HepG2 (cell line): Measurements from ENCODE around the gene PRKAB1. TPM values are rescaled to one million over a fixed set of nuclear protein-coding genes. Genes with fewer than 3 reads are reported as not detected.
A peak's percentile ranks its signal among the peaks of the same experiment; 100 is the strongest.

Experiments used
- FOXP1 ChIP-seq, 2 experiments: fragments of 450-650 bp in 1 of 2; IDR thresholded peaks; 2 replicates each; pipeline ENCODE4 v1.6.1; 2017 to 2018; ENCODE audit warnings: antibody characterized with exemption in 1 of 2
- PPARG ChIP-seq: conservative IDR thresholded peaks from 2 replicates; pipeline ENCODE4 v1.6.1; 2016; ENCODE audit warnings: missing biosample characterization, missing genetic modification reagents
- SAFB2 ChIP-seq: sonication (generic); formaldehyde crosslinking; IDR thresholded peaks from 2 replicates; pipeline ENCODE4 v1.5.1; 2020; ENCODE audit warnings: missing genetic modification reagents, low read depth, mild to moderate bottlenecking, borderline replicate concordance
- THYN1 ChIP-seq: sonication (generic); formaldehyde crosslinking; IDR thresholded peaks from 2 replicates; pipeline ENCODE4 v1.8.1; 2023; ENCODE audit warnings: low read depth, mild to moderate bottlenecking, moderate library complexity, missing genetic modification reagents, borderline replicate concordance
- ZFAT ChIP-seq: sonication (generic); formaldehyde crosslinking; conservative IDR thresholded peaks from 2 replicates; pipeline ENCODE4 v1.8.1; 2023; ENCODE audit warnings: missing genetic modification reagents, inconsistent platforms
- ZNF530 ChIP-seq: sonication (generic); formaldehyde crosslinking; IDR thresholded peaks from 2 replicates; pipeline ENCODE4 v1.5.0; 2020; ENCODE audit warnings: low read depth, mild to moderate bottlenecking, missing genetic modification reagents
- ZNF546 ChIP-seq: sonication (generic); formaldehyde crosslinking; conservative IDR thresholded peaks from 2 replicates; pipeline ENCODE4 v1.8.1; 2023; ENCODE audit warnings: mild to moderate bottlenecking, missing genetic modification reagents
- ZNF609 ChIP-seq: sonication (generic); formaldehyde crosslinking; IDR thresholded peaks from 2 replicates; pipeline ENCODE4 v1.4.0; 2020; ENCODE audit warnings: mild to moderate bottlenecking, missing genetic modification reagents, borderline replicate concordance
- polyA plus RNA-seq, 8 experiments: library from polyadenylated mRNA; depleted of rRNA in 3 of 8; stranded (reverse) in 7 of 8; unstranded in 1 of 8; fragments of >200 nt; fragmentation: Illumina TruSeq in 4 of 8; extraction: Trizol in 4 of 8; gene quantifications; 2 replicates each; pipeline versions ENCODE4 v1.2.1 to v1.2.3, GENCODE V29; 2011 to 2016; ENCODE audit warnings: low read depth in 4 of 8, missing spikeins in 1 of 8, mixed read lengths in 1 of 8; ENCODE audit not compliant: insufficient read depth in 1 of 8
- total RNA-seq, 5 experiments: library from RNA; depleted of rRNA; stranded (reverse); fragments of >200 nt; fragmentation: Illumina TruSeq; extraction: Trizol; gene quantifications; 2 replicates each; pipeline ENCODE4 v1.2.3, GENCODE V29; 2016; ENCODE audit warnings: low read depth in 1 of 5
- TF ChIP-seq, protein P1 (sequence below): IDR thresholded peaks from 2 replicates; pipeline ENCODE4 v1.4.0; 2020; ENCODE audit warnings: mild to moderate bottlenecking, missing genetic modification reagents
- TF ChIP-seq, protein P2 (sequence below): sonication (generic); formaldehyde crosslinking; IDR thresholded peaks from 2 replicates; pipeline ENCODE4 v1.8.1; 2023; ENCODE audit warnings: mild to moderate bottlenecking, missing genetic modification reagents

PRKAB1 gene
- total and polyA plus RNA-seq, 2 of the 13 experiments (the other 11 are each of a cell fraction or from before 2014, with no cell fraction given), result 28.4 to 35.5 TPM

GRCh38 chr12:119683816-119684215, 15.9 kb downstream of the PRKAB1 start (continued):
- TF ChIP-seq, protein P1, sequence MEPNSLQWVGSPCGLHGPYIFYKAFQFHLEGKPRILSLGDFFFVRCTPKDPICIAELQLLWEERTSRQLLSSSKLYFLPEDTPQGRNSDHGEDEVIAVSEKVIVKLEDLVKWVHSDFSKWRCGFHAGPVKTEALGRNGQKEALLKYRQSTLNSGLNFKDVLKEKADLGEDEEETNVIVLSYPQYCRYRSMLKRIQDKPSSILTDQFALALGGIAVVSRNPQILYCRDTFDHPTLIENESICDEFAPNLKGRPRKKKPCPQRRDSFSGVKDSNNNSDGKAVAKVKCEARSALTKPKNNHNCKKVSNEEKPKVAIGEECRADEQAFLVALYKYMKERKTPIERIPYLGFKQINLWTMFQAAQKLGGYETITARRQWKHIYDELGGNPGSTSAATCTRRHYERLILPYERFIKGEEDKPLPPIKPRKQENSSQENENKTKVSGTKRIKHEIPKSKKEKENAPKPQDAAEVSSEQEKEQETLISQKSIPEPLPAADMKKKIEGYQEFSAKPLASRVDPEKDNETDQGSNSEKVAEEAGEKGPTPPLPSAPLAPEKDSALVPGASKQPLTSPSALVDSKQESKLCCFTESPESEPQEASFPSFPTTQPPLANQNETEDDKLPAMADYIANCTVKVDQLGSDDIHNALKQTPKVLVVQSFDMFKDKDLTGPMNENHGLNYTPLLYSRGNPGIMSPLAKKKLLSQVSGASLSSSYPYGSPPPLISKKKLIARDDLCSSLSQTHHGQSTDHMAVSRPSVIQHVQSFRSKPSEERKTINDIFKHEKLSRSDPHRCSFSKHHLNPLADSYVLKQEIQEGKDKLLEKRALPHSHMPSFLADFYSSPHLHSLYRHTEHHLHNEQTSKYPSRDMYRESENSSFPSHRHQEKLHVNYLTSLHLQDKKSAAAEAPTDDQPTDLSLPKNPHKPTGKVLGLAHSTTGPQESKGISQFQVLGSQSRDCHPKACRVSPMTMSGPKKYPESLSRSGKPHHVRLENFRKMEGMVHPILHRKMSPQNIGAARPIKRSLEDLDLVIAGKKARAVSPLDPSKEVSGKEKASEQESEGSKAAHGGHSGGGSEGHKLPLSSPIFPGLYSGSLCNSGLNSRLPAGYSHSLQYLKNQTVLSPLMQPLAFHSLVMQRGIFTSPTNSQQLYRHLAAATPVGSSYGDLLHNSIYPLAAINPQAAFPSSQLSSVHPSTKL (CRISPR knock-in tag), result peak; percentile 78
- peak; percentile 35; the same call in 1 of the 2 replicates for TF ChIP-seq ZNF609 (CRISPR knock-in tag)
- TF ChIP-seq, protein P2, sequence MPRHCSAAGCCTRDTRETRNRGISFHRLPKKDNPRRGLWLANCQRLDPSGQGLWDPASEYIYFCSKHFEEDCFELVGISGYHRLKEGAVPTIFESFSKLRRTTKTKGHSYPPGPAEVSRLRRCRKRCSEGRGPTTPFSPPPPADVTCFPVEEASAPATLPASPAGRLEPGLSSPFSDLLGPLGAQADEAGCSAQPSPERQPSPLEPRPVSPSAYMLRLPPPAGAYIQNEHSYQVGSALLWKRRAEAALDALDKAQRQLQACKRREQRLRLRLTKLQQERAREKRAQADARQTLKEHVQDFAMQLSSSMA, result no peak
- TF ChIP-seq ZFAT, result no peak
- 0 out of 2 replicates have a peak, but pooled peaks have one; percentile 16 for TF ChIP-seq PPARG (CRISPR knock-in tag)
- TF ChIP-seq THYN1, result no peak
- no peak for TF ChIP-seq SAFB2 (CRISPR knock-in tag)
- TF ChIP-seq FOXP1 (IDR thresholded peaks at IDR 0.05), result no peak
- TF ChIP-seq FOXP1 (CRISPR knock-in tag; IDR thresholded peaks at IDR 0.05), result peak; percentile 72
- TF ChIP-seq ZNF530, result no peak
- no peak for TF ChIP-seq ZNF546 (CRISPR knock-in tag)
